C1 segment of cervical spinal cord (tissue), 14 donors: Measurements from ENCODE around the gene LSP1.
A peak's percentile ranks its signal among the peaks of the same experiment; 100 is the strongest.

Experiments used
- DNase-seq, 14 donors: peaks; one replicate each; lab custom pipeline; 2025; lab: John Stamatoyannopoulos, UW

The LSP1 gene

GRCh38 chr11:1916132-1916985 is 63.5 kb downstream of the LSP1 start:
- no peak for DNase-seq

- no peak for DNase-seq
These were observed 64.2 kb downstream of the LSP1 start for GRCh38 chr11:1916986-1917522.

GRCh38 chr11:1917523-1918435 is 64.9 kb downstream of the LSP1 start:
- DNase-seq: no peak

GRCh38 chr11:1918436-1919315 is 65.8 kb downstream of the LSP1 start:
- DNase-seq: no peak

- DNase-seq: no peak
These were observed 66.7 kb downstream of the LSP1 start, which contains the start of gene TNNT3 for GRCh38 chr11:1919391-1920127. Gene TNNT3, plus strand, starts transcription at chr11:1919703. Its CDS starts 3,172 bp downstream, at chr11:1922875.

- DNase-seq: no peak
These were observed 67.4 kb downstream of the LSP1 start for GRCh38 chr11:1920128-1920908.

GRCh38 chr11:1920909-1921573 is 68.2 kb downstream of the LSP1 start:
- no peak for DNase-seq

GRCh38 chr11:1921574-1922141 is 68.8 kb downstream of the LSP1 start:
- peak in 2 of 14 donors; percentile 16 to 17 for DNase-seq

- DNase-seq: no peak
These were observed 69.7 kb downstream of the LSP1 start for GRCh38 chr11:1922481-1923081.

GRCh38 chr11:1923201-1923956 is 70.5 kb downstream of the LSP1 start:
- no peak for DNase-seq

- no peak for DNase-seq
These were observed 71.3 kb downstream of the LSP1 start for GRCh38 chr11:1924181-1924580.

- DNase-seq: no peak
These were observed 71.9 kb downstream of the LSP1 start for GRCh38 chr11:1924646-1925372.

- DNase-seq: no peak
These were observed 72.7 kb downstream of the LSP1 start for GRCh38 chr11:1925373-1926155.

GRCh38 chr11:1926156-1927025 is 73.5 kb downstream of the LSP1 start:
- DNase-seq: no peak
